ENCODE data around the gene WNT7B.

Gene WNT7B

GRCh38 chr22:45928726-45929368 is 48.1 kb downstream of the WNT7B start:
- no peak for DNase-seq

- DNase-seq: no peak
These were observed 49.9 kb downstream of the WNT7B start for GRCh38 chr22:45927059-45927458.

DNA sequence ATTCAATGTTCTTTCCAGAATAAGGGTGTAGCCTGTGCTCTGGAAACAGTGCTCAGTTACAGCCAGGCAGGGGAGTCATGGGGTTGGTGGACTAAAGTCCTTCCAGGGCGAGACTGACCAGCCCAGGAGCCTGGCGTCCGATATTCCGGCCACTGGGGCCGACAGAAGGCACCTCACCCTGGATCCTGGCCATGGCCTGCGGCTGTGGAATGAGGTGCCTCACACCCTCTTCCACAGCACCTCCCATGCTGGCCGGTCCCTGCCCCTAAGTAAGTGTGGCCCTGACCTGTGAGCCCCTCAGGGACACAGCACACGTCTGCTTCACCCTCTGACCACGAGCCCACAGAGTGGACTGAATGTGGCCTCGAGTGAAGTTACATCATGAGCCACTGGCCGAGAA is 50.5 kb downstream of the WNT7B start:
- no peak for DNase-seq

DNA sequence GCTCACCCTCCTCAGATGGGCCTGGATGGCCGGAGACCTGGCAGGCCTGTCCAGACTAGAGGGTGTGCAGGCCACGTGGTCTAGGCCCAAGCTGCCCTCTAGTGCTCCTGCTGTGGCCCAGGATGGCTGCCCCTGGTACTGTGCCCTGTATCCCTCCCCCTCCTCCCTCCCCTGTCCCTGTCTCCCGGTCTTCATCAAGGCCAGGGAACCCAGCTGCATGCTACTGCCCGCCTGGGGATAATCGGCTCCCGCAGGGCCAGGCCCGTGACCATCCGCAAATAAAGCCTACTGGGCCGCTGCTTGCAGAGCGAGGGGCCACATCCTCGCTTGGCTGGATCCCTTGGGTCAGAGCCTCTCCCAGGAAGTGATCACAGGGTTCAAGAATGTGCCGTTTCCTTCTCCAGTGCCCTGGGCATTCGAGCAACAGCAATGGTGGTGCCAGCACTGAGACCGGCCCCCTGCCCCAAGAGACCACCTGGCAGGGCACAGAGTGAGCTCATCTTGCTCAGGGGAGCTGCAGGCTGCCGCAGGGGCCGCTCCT is 51.1 kb downstream of the WNT7B start:
- DNase-seq: no peak

GRCh38 chr22:45923835-45924234 is 53.1 kb downstream of the WNT7B start:
- DNase-seq: peak; percentile 64

- no peak for DNase-seq
These were observed 53.8 kb downstream of the WNT7B start for GRCh38 chr22:45923212-45923611.

- no peak for DNase-seq
These were observed 54.3 kb downstream of the WNT7B start for GRCh38 chr22:45922661-45923060.

GRCh38 chr22:45922256-45922655 is 54.7 kb downstream of the WNT7B start:
- no peak for DNase-seq

- DNase-seq: no peak
These were observed 57.3 kb downstream of the WNT7B start for GRCh38 chr22:45919504-45920286.

DNA sequence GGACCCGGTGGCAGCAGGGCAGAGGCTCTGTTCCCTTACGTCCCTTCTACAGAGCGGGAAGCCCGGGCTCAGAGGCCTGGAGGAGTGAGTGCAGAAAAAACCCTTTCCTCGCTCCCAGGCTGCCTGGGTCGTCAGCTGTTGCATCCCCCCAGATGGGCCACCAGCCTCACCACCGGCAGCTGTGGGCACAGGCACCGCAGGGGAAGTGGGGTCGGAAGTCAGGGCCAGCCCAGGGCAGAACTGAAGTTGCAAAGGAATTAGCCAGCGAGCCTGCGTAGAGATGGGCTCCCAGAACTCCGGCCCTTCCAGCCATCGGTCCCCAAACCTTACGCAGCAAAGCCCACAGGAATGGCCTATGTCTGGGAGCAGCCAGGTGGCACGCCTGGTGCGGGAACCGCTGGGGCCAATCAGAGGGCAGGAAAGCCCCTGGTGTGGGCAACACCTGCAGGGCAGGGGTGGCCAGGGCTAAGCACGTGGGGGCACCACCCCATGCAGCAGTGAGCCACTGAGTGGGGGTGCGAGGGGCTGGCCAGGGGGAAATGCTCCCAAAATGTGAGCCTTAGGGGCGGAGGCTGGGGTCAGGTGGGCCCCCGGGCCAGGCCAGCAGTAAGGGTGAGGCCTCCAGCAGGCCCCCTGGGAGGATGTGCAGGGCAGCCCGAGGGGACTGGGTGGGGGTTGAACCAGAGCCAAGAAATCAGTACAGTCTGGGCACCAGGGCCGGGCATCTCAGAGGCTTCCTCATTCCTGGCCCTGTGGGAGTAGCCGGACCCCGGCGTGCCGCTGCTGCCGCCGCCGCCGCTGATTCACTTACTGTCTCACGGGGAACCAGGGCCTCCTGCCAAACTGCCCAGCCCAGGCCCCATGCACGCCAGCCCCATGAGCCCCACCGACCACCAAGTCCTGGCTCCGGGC is 58.2 kb downstream of the WNT7B start:
- no peak for DNase-seq

- no peak for DNase-seq
These were observed 59.1 kb downstream of the WNT7B start for GRCh38 chr22:45917700-45918458.

GRCh38 chr22:45917146-45917545 is 59.8 kb downstream of the WNT7B start:
- DNase-seq: no peak

DNA sequence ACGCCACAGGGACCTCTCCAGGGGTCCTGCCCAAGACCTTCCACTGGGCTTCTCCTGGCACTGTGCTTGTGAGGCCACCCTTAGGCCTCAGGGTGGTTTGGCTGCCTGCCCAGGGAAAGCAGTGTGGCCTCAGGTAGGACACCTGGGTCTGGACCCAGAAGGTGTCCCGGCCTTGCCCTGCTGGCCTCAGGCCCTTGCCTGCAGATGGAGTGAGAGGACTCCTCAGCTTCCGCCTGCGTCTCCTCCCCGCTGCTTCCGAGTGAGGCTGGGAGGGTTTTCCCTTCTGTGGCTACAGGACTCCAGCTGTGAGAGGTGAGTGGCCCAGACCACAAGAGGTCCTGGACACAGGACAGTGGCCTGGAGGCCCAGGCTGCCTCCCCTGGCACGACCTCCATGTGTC is 60.4 kb downstream of the WNT7B start:
- no peak for DNase-seq

DNA sequence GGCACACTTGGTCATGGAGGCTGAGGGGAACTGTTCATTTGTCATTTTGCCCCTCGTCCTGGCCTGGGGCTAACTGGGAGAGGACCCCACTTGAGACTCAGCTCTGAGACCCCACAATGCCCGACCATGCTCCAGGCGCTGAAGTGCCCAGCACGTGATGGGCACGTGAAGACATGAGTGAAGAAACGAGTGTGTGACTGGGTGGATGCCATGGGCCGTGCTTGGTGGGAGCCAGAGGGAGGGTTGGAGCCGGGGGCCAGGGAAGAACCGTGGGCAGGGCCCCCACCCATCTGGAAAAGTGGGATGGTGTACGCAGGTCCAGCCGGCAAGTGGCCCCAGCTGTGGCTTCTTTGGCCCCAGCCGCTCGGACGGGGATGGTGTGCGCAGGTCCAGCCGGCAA is 61.1 kb downstream of the WNT7B start:
- no peak for DNase-seq

- DNase-seq: no peak
These were observed 61.8 kb downstream of the WNT7B start for GRCh38 chr22:45915151-45915550.

GRCh38 chr22:45914309-45914708 is 62.7 kb downstream of the WNT7B start:
- DNase-seq: no peak

GRCh38 chr22:45912910-45913309 is 64.1 kb downstream of the WNT7B start:
- no peak for DNase-seq

- DNase-seq: no peak
These were observed 65.2 kb downstream of the WNT7B start for GRCh38 chr22:45911601-45912271.

DNA sequence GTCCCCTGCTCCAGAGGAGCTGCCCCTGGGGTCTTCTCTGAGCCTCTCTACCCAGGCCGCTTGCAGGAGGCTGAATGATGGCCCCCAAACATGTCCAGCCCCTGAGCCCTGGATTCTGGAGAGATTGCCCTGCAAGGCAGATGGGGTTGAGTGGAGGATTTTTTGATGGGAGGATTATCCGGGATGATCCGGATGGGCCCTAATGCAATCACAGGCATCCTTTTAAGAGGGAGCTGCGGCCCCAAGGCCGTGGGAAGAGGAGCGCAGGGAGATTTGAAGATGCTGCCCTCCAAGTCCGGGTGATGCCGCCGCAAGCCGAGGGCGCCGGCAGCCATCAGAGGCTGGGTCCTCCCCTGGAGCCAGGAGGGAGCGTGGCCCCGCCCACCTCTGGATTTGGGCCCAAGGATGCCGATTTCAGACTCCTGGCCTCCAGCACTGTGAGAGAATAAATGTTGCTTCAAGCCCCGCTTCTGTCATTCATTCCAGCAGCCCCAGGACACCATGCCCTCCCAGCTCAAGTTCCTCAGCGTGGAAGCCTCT is 66.0 kb downstream of the WNT7B start:
- DNase-seq: no peak

GRCh38 chr22:45908961-45909360 is 68.0 kb downstream of the WNT7B start:
- DNase-seq: no peak

- DNase-seq: no peak
These were observed 69.0 kb downstream of the WNT7B start for GRCh38 chr22:45907996-45908395.

Data from right kidney (tissue), 1 donor.